ENCODE data around the gene RAI14.

The RAI14 gene

GRCh38 chr5:34831303-34831702 lies 175.2 kb downstream of the RAI14 start:
- DNase-seq, result no peak

- DNase-seq, result no peak
These were observed 176.4 kb downstream of the RAI14 start for GRCh38 chr5:34832568-34832967.

GRCh38 chr5:34833090-34833489 lies 177.0 kb downstream of the RAI14 start:
- DNase-seq, result no peak

GRCh38 chr5:34833976-34834793 lies 178.1 kb downstream of the RAI14 start:
- no peak for DNase-seq

GRCh38 chr5:34834794-34835089 lies 178.6 kb downstream of the RAI14 start:
- no peak for DNase-seq

GRCh38 chr5:34835664-34836063 lies 179.5 kb downstream of the RAI14 start:
- no peak for DNase-seq

- DNase-seq, result peak; percentile 90
These were observed 182.9 kb downstream of the RAI14 start, which contains the start of gene TTC23L for GRCh38 chr5:34838785-34839714. TTC23L (plus strand) TSS chr5:34839164; CDS start chr5:34840672, 1,508 bp downstream.

- DNase-seq, result no peak
These were observed 185.7 kb downstream of the RAI14 start for GRCh38 chr5:34841816-34842215.

GRCh38 chr5:34842554-34842953 lies 186.4 kb downstream of the RAI14 start:
- no peak for DNase-seq

- no peak for DNase-seq
These were observed 187.4 kb downstream of the RAI14 start for GRCh38 chr5:34843497-34843896.

- no peak for DNase-seq
These were observed 188.0 kb downstream of the RAI14 start for GRCh38 chr5:34844106-34844505.

GRCh38 chr5:34844999-34845398 lies 188.9 kb downstream of the RAI14 start:
- no peak for DNase-seq

GRCh38 chr5:34847056-34847455 lies 190.9 kb downstream of the RAI14 start:
- no peak for DNase-seq

- no peak for DNase-seq
These were observed 191.4 kb downstream of the RAI14 start for GRCh38 chr5:34847552-34847951.

- no peak for DNase-seq
These were observed 192.1 kb downstream of the RAI14 start for GRCh38 chr5:34848230-34848629.

GRCh38 chr5:34849253-34849652 lies 193.1 kb downstream of the RAI14 start:
- peak; percentile 30 for DNase-seq

GRCh38 chr5:34854459-34855174 lies 198.5 kb downstream of the RAI14 start:
- no peak for DNase-seq

GRCh38 chr5:34857161-34857560 lies 201.0 kb downstream of the RAI14 start:
- no peak for DNase-seq

GRCh38 chr5:34857894-34858293 lies 201.8 kb downstream of the RAI14 start:
- DNase-seq, result no peak

- no peak for DNase-seq
These were observed 202.7 kb downstream of the RAI14 start for GRCh38 chr5:34858790-34859189.

GRCh38 chr5:34859253-34859652 lies 203.1 kb downstream of the RAI14 start:
- DNase-seq, result no peak

- no peak for DNase-seq
These were observed 207.8 kb downstream of the RAI14 start for GRCh38 chr5:34863946-34864345.

- no peak for DNase-seq
These were observed 209.0 kb downstream of the RAI14 start for GRCh38 chr5:34865091-34865490.

All from EL (cell line).